Sigmoid colon (tissue), 7 donors: ENCODE data around the gene ALKBH7. TPM values are rescaled to one million over a fixed set of nuclear protein-coding genes. Genes with fewer than 3 reads are reported as not detected.

ENCODE experiments used
- DNase-seq: peaks from one replicate; pipeline ENCODE4 v3.0.0-alpha.2; 2019
- H3K27ac ChIP-seq, 4 donors: fragments of 200-600 bp; sonication (generic); one replicate each; pipeline ENCODE4 v1.5.1; 2016 to 2019; ENCODE audit warnings: mild to moderate bottlenecking in 1 of 4
- H3K27me3 ChIP-seq, 3 donors: fragments of 200-600 bp; sonication (generic); one replicate each; pipeline ENCODE4 v1.5.1; 2019; ENCODE audit warnings: mild to moderate bottlenecking in 1 of 3
- H3K36me3 ChIP-seq, 4 donors: fragments of 200-600 bp; sonication (generic); one replicate each; pipeline ENCODE4 v1.5.1; 2016 to 2019
- H3K4me1 ChIP-seq, 4 donors: fragments of 200-600 bp; sonication (generic); one replicate each; pipeline ENCODE4 v1.5.1; 2017 to 2019
- H3K4me3 ChIP-seq, 4 donors: fragments of 200-600 bp; sonication (generic); one replicate each; pipeline ENCODE4 v1.5.1; 2017 to 2019; ENCODE audit warnings: mild to moderate bottlenecking in 2 of 4, moderate library complexity in 1 of 4
- H3K9me3 ChIP-seq, 4 donors: fragments of 200-600 bp in 3 of 4; sonication (generic) in 3 of 4; one replicate each; pipeline versions ENCODE4 v1.5.1 to v1.6.1; 2013 to 2019
- EP300 ChIP-seq, 4 donors: sonication (generic); formaldehyde crosslinking; IDR thresholded peaks; one replicate each; pipeline ENCODE4 v1.6.1; 2017; ENCODE audit warnings: antibody characterized with exemption in 4 of 4
- POLR2A ChIP-seq, 2 donors: fragments of 450-650 bp; IDR thresholded peaks; one replicate each; pipeline ENCODE4 v1.6.1; 2016; ENCODE audit warnings: antibody characterized with exemption in 2 of 2, mild to moderate bottlenecking in 2 of 2, moderate library complexity in 2 of 2
- POLR2AphosphoS5 ChIP-seq, 4 donors: sonication (generic); formaldehyde crosslinking; IDR thresholded peaks; one replicate each; pipeline ENCODE4 v1.6.1; 2017; ENCODE audit warnings: antibody characterized with exemption in 4 of 4
- WGBS, 2 donors: extraction: QIAGEN DNeasy Blood & Tissue Kit; methylation state at CpG; one replicate each; pipeline ENCODE4 v1.1.7; 2013; 5-methylcytosine and 5-hydroxymethylcytosine counted together
- intact Hi-C: fragments of 100-400 bp; cut with DNase I; formaldehyde crosslinking; loops from one replicate; pipeline ENCODE4 v1.15.1; 2023
- polyA plus RNA-seq, 3 donors: library from polyadenylated mRNA; stranded (reverse); fragments of 200-250 nt; gene quantifications; one replicate each; pipeline ENCODE4 v1.2.3, GENCODE V29; 2013
- total RNA-seq, 4 donors: library from RNA; depleted of rRNA; stranded (reverse); fragments of >200 nt; gene quantifications; one replicate each; pipeline ENCODE4 v1.1.0, GENCODE V29; 2016
- TF ChIP-seq, protein P1 (sequence below), 4 experiments: fragments of 450-650 bp in 3 of 4; fragments of 200-600 bp in 1 of 4; IDR thresholded peaks; one replicate each; pipeline ENCODE4 v1.5.1; 2016 to 2019; ENCODE audit warnings: antibody characterized with exemption in 4 of 4, mild to moderate bottlenecking in 3 of 4, moderate library complexity in 2 of 4
- donor health status: healthy with polysubstance abuse.
- donor health status: Bipolar disorder and iron deficiency.
- donor health status: healthy.

The ALKBH7 gene
- total and polyA plus RNA-seq, 7 donors: 65.8 to 183 (median 82.8) TPM

DNA sequence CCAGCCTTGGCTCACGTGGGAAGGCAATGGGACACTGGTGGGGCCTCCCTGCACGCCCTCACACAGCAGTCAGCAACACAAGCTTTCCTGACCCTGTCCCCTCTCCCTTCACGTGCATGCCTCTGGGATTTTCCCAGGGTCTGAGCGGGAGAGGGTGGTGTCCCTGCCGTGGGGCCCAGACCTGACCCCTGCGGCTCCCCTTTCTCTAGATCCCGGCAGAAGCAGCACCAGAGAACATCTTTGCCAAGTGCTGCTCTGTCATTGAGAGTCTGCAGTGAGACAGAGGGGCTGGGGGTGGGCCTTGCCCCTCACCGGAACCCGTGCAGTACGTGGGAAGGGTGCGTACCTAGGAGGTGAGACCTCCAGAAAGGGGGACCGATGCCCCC is 39.5 kb downstream of the ALKBH7 start:
- peaks cover 0 to 15% (median 6%) of the 10 kb centered on the region in 4 donors for H3K4me1 ChIP-seq
- DNase-seq: no peak
- no peak overlapping the region for H3K4me3 ChIP-seq
- intact Hi-C loops: no loop called here
- peak overlapping the region in 1 of 4 donors; percentile 46 for H3K27ac ChIP-seq
- H3K36me3 ChIP-seq: peaks cover 25 to 32% (median 32%) of the 10 kb centered on the region in 4 donors
- 65 to 82% methylated on average over 12 of the region's 12 CpGs for WGBS, 2 donors
- no peaks in the 10 kb centered on the region for H3K9me3 ChIP-seq
- TF ChIP-seq POLR2A (IDR thresholded peaks at IDR 0.05) (no peak), EP300 (IDR thresholded peaks at IDR 0.05) (no peak), POLR2AphosphoS5 (IDR thresholded peaks at IDR 0.05) (no peak)
- TF ChIP-seq, protein P1, sequence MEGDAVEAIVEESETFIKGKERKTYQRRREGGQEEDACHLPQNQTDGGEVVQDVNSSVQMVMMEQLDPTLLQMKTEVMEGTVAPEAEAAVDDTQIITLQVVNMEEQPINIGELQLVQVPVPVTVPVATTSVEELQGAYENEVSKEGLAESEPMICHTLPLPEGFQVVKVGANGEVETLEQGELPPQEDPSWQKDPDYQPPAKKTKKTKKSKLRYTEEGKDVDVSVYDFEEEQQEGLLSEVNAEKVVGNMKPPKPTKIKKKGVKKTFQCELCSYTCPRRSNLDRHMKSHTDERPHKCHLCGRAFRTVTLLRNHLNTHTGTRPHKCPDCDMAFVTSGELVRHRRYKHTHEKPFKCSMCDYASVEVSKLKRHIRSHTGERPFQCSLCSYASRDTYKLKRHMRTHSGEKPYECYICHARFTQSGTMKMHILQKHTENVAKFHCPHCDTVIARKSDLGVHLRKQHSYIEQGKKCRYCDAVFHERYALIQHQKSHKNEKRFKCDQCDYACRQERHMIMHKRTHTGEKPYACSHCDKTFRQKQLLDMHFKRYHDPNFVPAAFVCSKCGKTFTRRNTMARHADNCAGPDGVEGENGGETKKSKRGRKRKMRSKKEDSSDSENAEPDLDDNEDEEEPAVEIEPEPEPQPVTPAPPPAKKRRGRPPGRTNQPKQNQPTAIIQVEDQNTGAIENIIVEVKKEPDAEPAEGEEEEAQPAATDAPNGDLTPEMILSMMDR (IDR thresholded peaks at IDR 0.05): no peak
- no peaks in the 10 kb centered on the region for H3K27me3 ChIP-seq

DNA sequence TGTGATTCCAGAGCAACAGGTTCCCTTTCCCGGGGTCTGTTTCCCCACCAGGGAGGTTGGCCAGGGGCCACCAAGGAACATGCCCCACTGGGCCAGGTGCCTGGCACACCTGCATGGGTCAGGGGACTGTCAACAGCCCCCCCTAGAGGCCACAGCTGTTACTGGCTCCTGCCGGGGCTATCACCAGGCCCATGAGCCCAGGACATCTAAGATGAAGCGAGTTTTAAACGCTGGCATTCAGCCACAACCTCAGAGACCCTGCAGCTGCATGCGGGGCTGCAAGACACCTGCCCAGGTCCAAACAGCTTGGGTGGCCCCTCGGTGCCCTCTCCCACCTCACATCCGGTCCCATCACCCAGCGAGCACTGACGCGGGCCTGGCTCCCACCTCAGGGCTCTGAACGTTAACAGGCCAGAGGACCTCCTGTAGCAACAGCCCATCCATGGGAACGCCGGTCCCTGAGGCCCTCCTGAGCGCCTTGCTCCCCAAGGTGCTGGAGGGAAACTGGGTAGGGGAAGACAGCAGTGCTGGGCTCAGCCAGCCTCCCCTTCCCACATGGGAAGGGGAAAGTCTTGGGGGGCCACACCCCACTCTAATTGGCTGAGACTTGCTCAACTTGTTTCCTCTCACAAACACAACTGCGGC is 40.0 kb downstream of the ALKBH7 start:
- Histone ChIP-seq H3K27ac (peak overlapping the region in 3 of 4 donors; percentile 18 to 46 (median 37)), H3K4me3 (no peak overlapping the region), H3K9me3 (no peaks in the 10 kb centered on the region), H3K27me3 (no peaks in the 10 kb centered on the region), H3K36me3 (peaks cover 31 to 37% (median 37%) of the 10 kb centered on the region in 4 donors), H3K4me1 (peaks cover 0 to 15% (median 6%) of the 10 kb centered on the region in 4 donors)
- 29 to 55% methylated on average over 15 of the region's 15 CpGs for WGBS, 2 donors
- peak; percentile 66 for DNase-seq
- intact Hi-C loops: no loop called here
- TF ChIP-seq POLR2AphosphoS5 (IDR thresholded peaks at IDR 0.05) (no peak), POLR2A (IDR thresholded peaks at IDR 0.05) (no peak), EP300 (IDR thresholded peaks at IDR 0.05) (no peak)
- TF ChIP-seq, protein P1 (IDR thresholded peaks at IDR 0.05): peak in 2 of 4 experiments; percentile 25 to 47

DNA sequence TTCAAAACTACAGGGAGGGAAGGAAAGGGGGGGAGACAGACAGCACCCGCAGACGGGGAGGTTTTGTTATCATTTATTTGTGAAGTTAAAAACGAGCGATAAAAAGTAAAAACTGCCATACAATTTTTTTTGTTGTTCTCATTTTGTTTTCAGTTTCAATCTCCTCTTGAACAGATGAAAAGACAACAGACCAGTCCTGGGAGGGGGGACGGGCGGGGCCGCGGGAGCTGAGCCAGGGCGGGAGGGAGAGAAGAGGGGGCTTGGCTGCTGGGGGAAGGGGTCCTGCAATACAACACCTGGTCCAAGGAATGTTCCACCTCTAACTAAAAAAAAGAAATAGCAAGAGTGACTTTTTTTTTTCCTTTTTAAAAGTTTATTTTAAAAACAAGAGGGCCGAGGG is 40.7 kb downstream of the ALKBH7 start:
- Histone ChIP-seq H3K27me3 (no peaks in the 10 kb centered on the region), H3K4me3 (no peak overlapping the region), H3K9me3 (no peaks in the 10 kb centered on the region), H3K27ac (peak overlapping the region in 3 of 4 donors; percentile 37 to 48 (median 46)), H3K36me3 (peaks cover 37 to 45% (median 44%) of the 10 kb centered on the region in 4 donors), H3K4me1 (peaks cover 0 to 15% (median 9%) of the 10 kb centered on the region in 4 donors)
- TF ChIP-seq POLR2A (IDR thresholded peaks at IDR 0.05) (no peak), EP300 (IDR thresholded peaks at IDR 0.05) (no peak), POLR2AphosphoS5 (IDR thresholded peaks at IDR 0.05) (no peak)
- TF ChIP-seq, protein P1 (IDR thresholded peaks at IDR 0.05): no peak
- WGBS, 2 donors: 28 to 58% methylated on average over 10 of the region's 10 CpGs
- intact Hi-C loops: no loop called here
- no peak for DNase-seq

DNA sequence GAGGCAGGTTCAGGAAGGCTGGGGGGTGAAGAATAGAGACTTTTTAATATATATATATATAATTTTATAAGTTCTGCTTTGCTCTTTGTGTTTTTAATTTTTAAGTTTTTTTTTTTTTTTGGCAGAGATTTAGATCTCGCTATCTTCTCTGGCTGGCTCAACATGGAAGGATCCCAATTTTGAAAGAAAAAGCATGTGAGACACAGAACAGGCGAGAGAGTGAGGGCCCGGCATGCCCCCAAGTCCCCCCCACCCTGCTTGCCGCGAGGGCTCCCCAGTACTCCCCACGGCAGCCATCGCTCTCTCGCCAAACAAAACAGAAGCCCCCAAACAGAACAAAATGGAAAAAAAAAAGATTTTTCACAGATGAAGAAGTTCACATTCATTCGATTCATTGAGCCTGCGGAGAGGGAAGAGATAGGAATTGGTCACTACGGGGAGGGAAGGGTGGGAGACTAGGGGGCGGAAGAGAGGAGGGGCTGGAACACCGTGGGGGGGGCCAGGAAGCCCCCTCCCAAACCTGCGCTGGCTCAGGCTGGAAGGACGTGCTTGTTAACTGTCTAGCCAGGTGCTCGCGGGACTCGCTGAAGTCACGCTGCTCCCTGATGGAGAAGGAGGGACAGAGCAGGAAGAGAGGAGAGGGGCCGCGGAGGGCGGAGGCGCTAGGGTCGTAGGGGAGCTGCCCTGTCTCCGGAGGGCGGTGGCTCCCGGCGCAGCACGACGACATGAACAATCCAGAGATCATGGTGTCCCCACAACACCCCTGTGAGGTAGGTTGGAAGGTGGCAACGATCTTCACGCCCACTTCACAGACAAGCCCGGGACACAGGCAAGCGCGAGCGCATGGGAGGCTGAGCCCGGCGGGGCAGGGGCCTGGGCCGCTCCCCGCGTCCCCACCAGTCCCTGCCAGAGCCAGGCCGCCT is 41.4 kb downstream of the ALKBH7 start:
- TF ChIP-seq EP300 (IDR thresholded peaks at IDR 0.05): no peak
- no peak for TF ChIP-seq POLR2A (IDR thresholded peaks at IDR 0.05)
- TF ChIP-seq, protein P1 (IDR thresholded peaks at IDR 0.05): no peak
- TF ChIP-seq POLR2AphosphoS5 (IDR thresholded peaks at IDR 0.05): no peak
- no peak for DNase-seq
- Histone ChIP-seq H3K36me3 (peaks cover 44 to 52% (median 51%) of the 10 kb centered on the region in 4 donors), H3K9me3 (no peaks in the 10 kb centered on the region), H3K4me3 (no peak overlapping the region), H3K4me1 (peaks cover 0 to 15% (median 9%) of the 10 kb centered on the region in 4 donors), H3K27ac (peak overlapping the region; percentile 19 to 48 (median 42)), H3K27me3 (no peaks in the 10 kb centered on the region)
- intact Hi-C loops: no loop called here
- WGBS, 2 donors: 80 to 83% methylated on average over 42 of the region's 42 CpGs
